ENCODE results near the gene BLTP3A.
"Not testable (repeated sequence)": the region's sequence is repeated elsewhere in the genome, so short reads cannot be mapped to it uniquely, and the experiment has no call there.

BLTP3A gene

GRCh38 chr6:34791701-34792604 is at the start of gene BLTP3A:
TSS of gene BLTP3A (plus strand) at chr6:34792083. CDS start at chr6:34792251, 168 bp downstream.
- Histone ChIP-seq H3K27me3 (ENCODE audit: control insufficient read depth, insufficient read depth, low read length) (no peaks in the 10 kb centered on the region), H3K36me3 (ENCODE audit: control insufficient read depth, insufficient read depth, low read length) (no peaks in the 10 kb centered on the region), H3K4me3 (ENCODE audit: low read depth, low read length) (peak within 1 kb of the TSS; percentile 94), H3K4me1 (no peaks in the 10 kb centered on the region), H3K9ac (peak within 1 kb of the TSS; percentile 75), H3K27ac (peak within 1 kb of the TSS; percentile 68), H3K9me3 (ENCODE audit: control insufficient read depth, low read length) (no peaks in the 10 kb centered on the region), H3K4me2 (ENCODE audit: low read length) (peak within 1 kb of the TSS; percentile 98), H3K79me2 (peaks cover 19% of the 10 kb centered on the region), H2AFZ (peak within 1 kb of the TSS; percentile 75)
- no peak for TF ChIP-seq CTCF (IDR thresholded peaks at IDR 0.05)

- Histone ChIP-seq H3K4me3 (ENCODE audit: low read depth, low read length) (no peak overlapping the region), H3K9me3 (ENCODE audit: control insufficient read depth, low read length) (no peaks in the 10 kb centered on the region), H3K4me2 (ENCODE audit: low read length) (no peak overlapping the region), H3K27me3 (ENCODE audit: control insufficient read depth, insufficient read depth, low read length) (no peaks in the 10 kb centered on the region), H3K36me3 (ENCODE audit: control insufficient read depth, insufficient read depth, low read length) (no peaks in the 10 kb centered on the region), H3K4me1 (no peaks in the 10 kb centered on the region), H3K9ac (no peak overlapping the region), H3K27ac (no peak overlapping the region), H2AFZ (no peak overlapping the region), H3K79me2 (no peaks in the 10 kb centered on the region)
- TF ChIP-seq CTCF (IDR thresholded peaks at IDR 0.05), result no peak
Measured at GRCh38 chr6:34742094-34742493, 49.8 kb upstream of the BLTP3A start.

- H3K4me2 ChIP-seq (ENCODE audit: low read length), result no peak overlapping the region
- no peaks in the 10 kb centered on the region for H3K79me2 ChIP-seq
- no peaks in the 10 kb centered on the region for H3K9me3 ChIP-seq (ENCODE audit: control insufficient read depth, low read length)
- no peaks in the 10 kb centered on the region for H3K4me1 ChIP-seq
- H3K27me3 ChIP-seq (ENCODE audit: control insufficient read depth, insufficient read depth, low read length), result no peaks in the 10 kb centered on the region
- no peak overlapping the region for H3K9ac ChIP-seq
- no peak overlapping the region for H3K27ac ChIP-seq
- no peak for TF ChIP-seq CTCF (IDR thresholded peaks at IDR 0.05)
- no peak overlapping the region for H2AFZ ChIP-seq
- no peak overlapping the region for H3K4me3 ChIP-seq (ENCODE audit: low read depth, low read length)
- H3K36me3 ChIP-seq (ENCODE audit: control insufficient read depth, insufficient read depth, low read length), result no peaks in the 10 kb centered on the region
Measured at GRCh38 chr6:34743625-34744293, 48.1 kb upstream of the BLTP3A start.

- not testable (repeated sequence) for H3K4me1 ChIP-seq; H2AFZ ChIP-seq; H3K36me3 ChIP-seq (ENCODE audit: control insufficient read depth, insufficient read depth, low read length); H3K27me3 ChIP-seq (ENCODE audit: control insufficient read depth, insufficient read depth, low read length); H3K79me2 ChIP-seq; H3K9me3 ChIP-seq (ENCODE audit: control insufficient read depth, low read length); H3K9ac ChIP-seq; H3K4me2 ChIP-seq (ENCODE audit: low read length); H3K27ac ChIP-seq; H3K4me3 ChIP-seq (ENCODE audit: low read depth, low read length)
Measured at GRCh38 chr6:34744294-34744647, 47.6 kb upstream of the BLTP3A start.

- Histone ChIP-seq H3K9ac (no peak overlapping the region), H3K27me3 (ENCODE audit: control insufficient read depth, insufficient read depth, low read length) (no peaks in the 10 kb centered on the region), H3K4me1 (no peaks in the 10 kb centered on the region), H3K27ac (no peak overlapping the region), H2AFZ (no peak overlapping the region), H3K36me3 (ENCODE audit: control insufficient read depth, insufficient read depth, low read length) (no peaks in the 10 kb centered on the region), H3K4me3 (ENCODE audit: low read depth, low read length) (no peak overlapping the region), H3K79me2 (no peaks in the 10 kb centered on the region), H3K9me3 (ENCODE audit: control insufficient read depth, low read length) (no peaks in the 10 kb centered on the region), H3K4me2 (ENCODE audit: low read length) (no peak overlapping the region)
- TF ChIP-seq CTCF (IDR thresholded peaks at IDR 0.05), result no peak
Measured at GRCh38 chr6:34745277-34746103, 46.4 kb upstream of the BLTP3A start.

Measured in parathyroid adenoma (tissue), 2 donors.